HG03060 (cell line): ENCODE results near the gene HIC1.

Source experiments
- ATAC-seq: cut with Tn5 transposase; IDR thresholded peaks from one replicate; pipeline ENCODE4 v1.9.1; 2021; ENCODE audit warnings: low read depth, moderate number of reproducible peaks; ENCODE audit not compliant: unreplicated experiment

Gene HIC1

GRCh38 chr17:2074919-2075318, 20.0 kb downstream of the HIC1 start:
- no peak for ATAC-seq

GRCh38 chr17:2075336-2076086, 20.6 kb downstream of the HIC1 start:
- no peak for ATAC-seq

- ATAC-seq = no peak
These were observed 21.4 kb downstream of the HIC1 start for GRCh38 chr17:2076087-2076984.

- ATAC-seq = no peak
These were observed 22.1 kb downstream of the HIC1 start for GRCh38 chr17:2077040-2077439.

GRCh38 chr17:2081564-2081963, 26.7 kb downstream of the HIC1 start:
- no peak for ATAC-seq

- no peak for ATAC-seq
These were observed 27.3 kb downstream of the HIC1 start for GRCh38 chr17:2082003-2082781.

- no peak for ATAC-seq
These were observed 28.7 kb downstream of the HIC1 start for GRCh38 chr17:2083613-2084035.

- no peak for ATAC-seq
These were observed 29.3 kb downstream of the HIC1 start for GRCh38 chr17:2084036-2084765.

- ATAC-seq = no peak
These were observed 30.1 kb downstream of the HIC1 start for GRCh38 chr17:2084766-2085647.

GRCh38 chr17:2085648-2085949, 30.7 kb downstream of the HIC1 start:
- no peak for ATAC-seq

GRCh38 chr17:2086306-2086705, 31.4 kb downstream of the HIC1 start:
- no peak for ATAC-seq

GRCh38 chr17:2087597-2088211, 32.8 kb downstream of the HIC1 start:
- ATAC-seq = no peak

- ATAC-seq = peak; percentile 6
These were observed 34.1 kb downstream of the HIC1 start for GRCh38 chr17:2089021-2089422.

- ATAC-seq = no peak
These were observed 35.3 kb downstream of the HIC1 start for GRCh38 chr17:2090210-2090641.

GRCh38 chr17:2090804-2091534, 36.1 kb downstream of the HIC1 start:
- no peak for ATAC-seq

- ATAC-seq = no peak
These were observed 37.4 kb downstream of the HIC1 start for GRCh38 chr17:2092253-2092652.

- no peak for ATAC-seq
These were observed 38.4 kb downstream of the HIC1 start for GRCh38 chr17:2093349-2093748.

GRCh38 chr17:2094891-2095535, 40.1 kb downstream of the HIC1 start:
- no peak for ATAC-seq
